Measurements from ENCODE around the gene TOR1B. TPM values are rescaled to one million over a fixed set of nuclear protein-coding genes. Genes with fewer than 3 reads are reported as not detected.

The TOR1B gene
- total and polyA plus RNA-seq, 2 of the 4 experiments (the other 2 are of a cell fraction), result 15.6 to 21.0 TPM

DNA sequence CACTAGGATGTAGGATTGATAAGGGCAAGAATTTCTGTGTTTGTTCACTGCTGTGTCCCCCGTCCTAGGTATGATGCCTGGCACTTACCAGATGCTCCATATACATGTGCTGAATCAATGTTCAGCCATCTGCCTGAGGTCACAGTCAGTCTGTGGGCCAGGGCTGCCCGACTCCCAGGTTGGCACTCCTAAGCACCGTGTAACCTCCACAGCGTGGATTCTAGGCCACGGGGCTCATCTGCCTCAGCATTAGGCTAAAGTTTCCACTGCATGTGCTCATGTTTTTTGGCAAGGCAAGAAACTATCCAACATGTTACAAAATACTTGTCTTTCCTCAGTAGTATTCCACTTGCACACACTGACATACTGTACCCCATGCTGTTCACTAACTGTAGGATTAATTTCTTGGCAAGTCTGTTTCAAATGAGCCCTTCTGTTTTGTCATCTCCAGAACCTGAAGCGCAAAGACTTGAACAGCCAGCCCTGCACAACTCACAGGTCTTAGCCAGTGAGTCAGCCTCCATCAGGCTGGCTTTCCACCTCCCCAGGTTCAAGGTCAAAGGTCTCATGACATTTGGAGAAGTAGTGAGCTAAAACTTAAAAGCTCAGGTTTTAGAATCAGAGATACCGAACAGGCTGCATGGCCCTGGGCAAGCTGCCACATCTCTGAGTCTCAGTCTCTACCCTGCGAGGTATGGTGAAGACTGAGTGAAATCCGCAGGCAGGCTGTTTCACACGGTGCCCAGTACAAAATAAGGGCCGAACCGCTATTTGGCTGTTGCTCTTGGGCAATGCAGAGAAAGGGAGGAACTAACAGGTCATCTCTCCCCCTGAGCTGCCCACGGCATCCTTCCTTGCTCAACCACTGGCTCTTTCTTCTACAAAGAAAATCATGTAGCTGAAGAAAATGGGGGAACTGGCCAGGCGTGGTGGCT lies 13.8 kb downstream of the TOR1B start:
- dilution Hi-C loops (cut with HindIII; ENCODE audit: low sequenced_read_pairs, unreplicated experiment) (no loop called here), in situ Hi-C loops (cut with MboI; ENCODE audit: low sequenced_read_pairs) (no loop called here), intact Hi-C loops (cut with micrococcal nuclease) (no loop called here)
- no peak overlapping the region for H2BK120ac ChIP-seq (ENCODE audit: low read depth, low read length)
- no peak overlapping the region for H3K4ac ChIP-seq (ENCODE audit: low read depth, low read length)
- no peak overlapping the region for H3K23ac ChIP-seq (ENCODE audit: low read depth, low read length)
- H2AK9ac ChIP-seq (replicated peaks; ENCODE audit: low read depth, low read length, poor library complexity), result no peak overlapping the region
- peaks cover 60% of the 10 kb centered on the region for H3K36me3 ChIP-seq (ENCODE audit: control insufficient read depth, insufficient read depth, low read length)
- CTCF ChIA-PET, result no interaction called here
- ATAC-seq (ENCODE audit: low read depth) (no peak), DNase-seq (no peak)
- H3K9me1 ChIP-seq (ENCODE audit: insufficient read depth, low read length), result no peaks in the 10 kb centered on the region
- peaks cover 13 to 46% of the 10 kb centered on the region in 2 experiments; a peak in 3 of 4 replicates for H3K79me1 ChIP-seq (ENCODE audit: low read depth in 1 of 2, low read length in 2 of 2)
- no peak overlapping the region for H2BK5ac ChIP-seq (ENCODE audit: low read depth, low read length, poor library complexity, severe bottlenecking)
- BruUV-seq (replicated peaks), result no TSS peak
- no peak overlapping the region for H4K5ac ChIP-seq (ENCODE audit: low read depth, low read length)
- H3K9ac ChIP-seq (ENCODE audit: low read depth, low read length), result no peak overlapping the region
- H4K91ac ChIP-seq (ENCODE audit: insufficient read depth, low read depth, low read length), result no peak overlapping the region
- no peak overlapping the region for H4K8ac ChIP-seq (ENCODE audit: low read depth in 2 of 2, low read length in 2 of 2)
- H3K18ac ChIP-seq (ENCODE audit: low read depth, low read length), result no peak overlapping the region
- no peak overlapping the region for H3K14ac ChIP-seq (replicated peaks; ENCODE audit: low read depth, low read length)
- H2BK20ac ChIP-seq (ENCODE audit: low read depth, low read length), result no peak overlapping the region
- H2AFZ ChIP-seq (replicated peaks; ENCODE audit: low read length, poor library complexity), result no peak overlapping the region
- H4K20me1 ChIP-seq (ENCODE audit: insufficient read depth, low read length), result 0 out of 2 replicates have a peak, but pooled peaks cover 4% of the 10 kb centered on the region
- no peak overlapping the region for H3K4me2 ChIP-seq (ENCODE audit: low read depth, low read length)
- no peak for TF ChIP-seq RFX5 (IDR thresholded peaks at IDR 0.05; ENCODE audit: low read depth, low read length)
- no peaks in the 10 kb centered on the region for H3K9me3 ChIP-seq (ENCODE audit: control insufficient read depth, insufficient read depth, low read length)
- no peaks in the 10 kb centered on the region for H3K4me1 ChIP-seq (ENCODE audit: control insufficient read depth, insufficient read depth, low read length)
- no peak overlapping the region for H3K56ac ChIP-seq (ENCODE audit: extremely low read depth, insufficient read depth, low read length)
- no peak overlapping the region for H3K27ac ChIP-seq (ENCODE audit: insufficient read depth, low read length)
- H2AK5ac ChIP-seq (ENCODE audit: low read depth, low read length), result no peak overlapping the region
- no peak overlapping the region for H3K4me3 ChIP-seq (ENCODE audit: insufficient read depth, low read depth, low read length)
- POLR2A ChIA-PET (ENCODE audit: unreplicated experiment), result interaction anchor here (0.7 kb wide), 1 partner anchor 591 kb away, joined by 3 read pairs; no protein-coding TSS in a partner anchor
- 100% methylated on average over 3 of the region's 14 CpGs; no CpG with 5 or more reads in 1 of the 2 experiments for WGBS, 2 experiments (ENCODE audit: extremely low coverage in 2 of 2, insufficient read length in 1 of 2)
- H2BK15ac ChIP-seq (ENCODE audit: low read depth, low read length), result no peak overlapping the region
- H3K27me3 ChIP-seq (ENCODE audit: control insufficient read depth, insufficient read depth, low read length), result no peaks in the 10 kb centered on the region

Measured in IMR-90 (cell line).